Endothelial cell of umbilical vein (primary cell): ENCODE results near the gene EMID1. TPM values are rescaled to one million over a fixed set of nuclear protein-coding genes. Genes with fewer than 3 reads are reported as not detected.

Source experiments
- BruUV-seq: library from RNA; stranded (reverse); fragments of 400-500 nt; replicated peaks from 2 replicates; lab custom pipeline; 2021; lab: Mats Ljungman, UMichigan
- CTCF ChIA-PET: fragments of 300-600, 350-600 bp; sonication (Branson Sonifier 250); formaldehyde crosslinking; loops from one replicate; lab custom pipeline; 2021; ENCODE audit warnings: antibody characterized with exemption, inconsistent platforms; lab: Charles Lee
- POLR2A ChIA-PET: fragments of 300-600, 350-600 bp; sonication (Branson Sonifier 250); formaldehyde crosslinking; loops from one replicate; lab custom pipeline; 2021; ENCODE audit warnings: antibody characterized with exemption, inconsistent platforms; lab: Charles Lee
- DNase-seq: peaks from one replicate; pipeline ENCODE4 v3.0.0-alpha.2; 2011; ENCODE audit warnings: low read depth, low spot score
- FAIRE-seq: peaks from 2 replicates; lab custom pipeline; 2011; peaks lifted over from hg19 to GRCh38; lab: Jason Lieb, UNC
- H2AFZ ChIP-seq: 2 replicates; pipeline ENCODE4 v1.6.0; 2012; ENCODE audit warnings: low read depth, low read length, control low read depth, inconsistent platforms
- H3K27ac ChIP-seq: 2 replicates; pipeline ENCODE4 v1.5.1; 2011; ENCODE audit warnings: low read depth, mild to moderate bottlenecking, control low read depth, low read length, moderate library complexity; ENCODE audit not compliant: insufficient read depth
- H3K27me3 ChIP-seq, 2 experiments: 2 replicates each; pipeline versions ENCODE4 v1.6.0 to v1.6.1; 2011; ENCODE audit warnings: low read length in 2 of 2, mixed read lengths in 1 of 2; ENCODE audit not compliant: control insufficient read depth in 2 of 2, insufficient read depth in 2 of 2
- H3K36me3 ChIP-seq, 2 experiments: 2 replicates in 1 of 2; 3 replicates in 1 of 2; pipeline ENCODE4 v1.5.1; 2011; ENCODE audit warnings: low read length in 2 of 2, mild to moderate bottlenecking in 1 of 2, moderate library complexity in 1 of 2; ENCODE audit not compliant: control insufficient read depth in 2 of 2, insufficient read depth in 2 of 2; ENCODE audit errors: extremely low read depth in 1 of 2
- H3K4me1 ChIP-seq: 3 replicates; pipeline ENCODE4 v1.5.1; 2011; ENCODE audit warnings: mild to moderate bottlenecking, low read length; ENCODE audit not compliant: control insufficient read depth, insufficient read depth; ENCODE audit errors: extremely low read depth
- H3K4me2 ChIP-seq: 2 replicates; pipeline ENCODE4 v1.6.1; 2011; ENCODE audit warnings: low read length, control low read depth, mixed read lengths; ENCODE audit not compliant: insufficient read depth
- H3K4me3 ChIP-seq, 3 experiments: fragments of 200-600 bp in 1 of 3; sonication (generic), shearing (Covaris generic) in 1 of 3; replicated peaks in 1 of 3; 2 replicates each; pipeline ENCODE4 v1.5.1; 2011 to 2016; ENCODE audit warnings: control low read depth in 3 of 3, low read length in 3 of 3, mild to moderate bottlenecking in 2 of 3, inconsistent platforms in 1 of 3, low read depth in 1 of 3, moderate library complexity in 1 of 3; ENCODE audit not compliant: insufficient read depth in 1 of 3
- H3K79me2 ChIP-seq: 2 replicates; pipeline ENCODE4 v1.6.0; 2012; ENCODE audit warnings: low read length, inconsistent platforms; ENCODE audit not compliant: control insufficient read depth, insufficient read depth
- H3K9ac ChIP-seq: replicated peaks from 2 replicates; pipeline ENCODE3; 2011; ENCODE audit warnings: low read length, control low read depth; ENCODE audit not compliant: insufficient read depth; ENCODE audit errors: extremely low read depth
- H3K9me1 ChIP-seq: replicated peaks from 3 replicates; pipeline ENCODE4 v1.6.0; 2011; ENCODE audit warnings: mild to moderate bottlenecking, low read length; ENCODE audit not compliant: control insufficient read depth, insufficient read depth; ENCODE audit errors: extremely low read depth
- H3K9me3 ChIP-seq: replicated peaks from 2 replicates; pipeline ENCODE4 v1.5.1; 2012; ENCODE audit warnings: low read length, inconsistent platforms; ENCODE audit not compliant: control insufficient read depth, insufficient read depth
- H4K20me1 ChIP-seq: replicated peaks from 2 replicates; pipeline ENCODE3; 2011; ENCODE audit warnings: mild to moderate bottlenecking, low read length; ENCODE audit not compliant: control insufficient read depth, insufficient read depth; ENCODE audit errors: extremely low read depth
- CTCF ChIP-seq, 2 donors: IDR thresholded peaks; 1 replicate in 1 of 2; 2 replicates in 1 of 2; pipeline ENCODE4 v1.5.1; 2011; ENCODE audit warnings: low read length in 2 of 2, mild to moderate bottlenecking in 2 of 2, moderate library complexity in 2 of 2, control low read depth in 1 of 2, inconsistent platforms in 1 of 2, low read depth in 1 of 2; ENCODE audit not compliant: insufficient read depth in 1 of 2; ENCODE audit errors: extremely low read depth in 1 of 2
- EZH2 ChIP-seq: IDR thresholded peaks from 2 replicates; pipeline ENCODE4 v1.6.1; 2012; ENCODE audit warnings: borderline replicate concordance, low read depth, mild to moderate bottlenecking, moderate library complexity, low read length, inconsistent platforms; ENCODE audit not compliant: severe bottlenecking
- GATA2 ChIP-seq: IDR thresholded peaks from 2 replicates; pipeline ENCODE4 v1.7.0; 2011; ENCODE audit warnings: low read depth, mild to moderate bottlenecking, moderate library complexity, mixed read lengths, low read length; ENCODE audit not compliant: insufficient read length, insufficient read depth
- JUN ChIP-seq: IDR thresholded peaks from 2 replicates; pipeline ENCODE4 v1.6.1; 2011; ENCODE audit warnings: borderline replicate concordance, low read depth; ENCODE audit not compliant: insufficient read length, insufficient read depth
- POLR2A ChIP-seq: IDR thresholded peaks from 2 replicates; pipeline ENCODE4 v1.6.1; 2012; ENCODE audit warnings: low read depth, mild to moderate bottlenecking, control low read depth, low read length
- POLR2AphosphoS5 ChIP-seq: IDR thresholded peaks from 2 replicates; pipeline ENCODE4 v1.6.1; 2012; ENCODE audit warnings: low read depth, mild to moderate bottlenecking, control low read depth, low read length, moderate library complexity; ENCODE audit not compliant: insufficient read depth
- dilution Hi-C: fragments of 300-500 bp; cut with MboI; formaldehyde crosslinking; loops from one replicate; pipeline ENCODE4 v1.15.0; 2019; ENCODE audit warnings: low sequenced_read_pairs; ENCODE audit not compliant: extremely low pct_ligation_motif_present
- intact Hi-C: fragments of 100-400 bp; cut with micrococcal nuclease; formaldehyde crosslinking; loops from one replicate; pipeline ENCODE4 v1.10.0; 2022
- polyA plus RNA-seq, 4 experiments: library from polyadenylated mRNA; depleted of rRNA in 3 of 4; stranded (reverse) in 3 of 4; unstranded in 1 of 4; fragments of >200 nt; gene quantifications; 2 replicates each; pipeline versions ENCODE4 v1.2.1 to v1.2.3, GENCODE V29; 2011 to 2012; ENCODE audit warnings: missing spikeins in 1 of 4
- total RNA-seq: library from RNA; stranded (reverse); gene quantifications from 2 replicates; pipeline ENCODE4 v1.2.3, GENCODE V29; 2021

The EMID1 gene
- total and polyA plus RNA-seq, 2 donors (not counting 3 experiments of a cell fraction or from before 2014, with no cell fraction given), result 0.51 to 0.75 TPM

DNA sequence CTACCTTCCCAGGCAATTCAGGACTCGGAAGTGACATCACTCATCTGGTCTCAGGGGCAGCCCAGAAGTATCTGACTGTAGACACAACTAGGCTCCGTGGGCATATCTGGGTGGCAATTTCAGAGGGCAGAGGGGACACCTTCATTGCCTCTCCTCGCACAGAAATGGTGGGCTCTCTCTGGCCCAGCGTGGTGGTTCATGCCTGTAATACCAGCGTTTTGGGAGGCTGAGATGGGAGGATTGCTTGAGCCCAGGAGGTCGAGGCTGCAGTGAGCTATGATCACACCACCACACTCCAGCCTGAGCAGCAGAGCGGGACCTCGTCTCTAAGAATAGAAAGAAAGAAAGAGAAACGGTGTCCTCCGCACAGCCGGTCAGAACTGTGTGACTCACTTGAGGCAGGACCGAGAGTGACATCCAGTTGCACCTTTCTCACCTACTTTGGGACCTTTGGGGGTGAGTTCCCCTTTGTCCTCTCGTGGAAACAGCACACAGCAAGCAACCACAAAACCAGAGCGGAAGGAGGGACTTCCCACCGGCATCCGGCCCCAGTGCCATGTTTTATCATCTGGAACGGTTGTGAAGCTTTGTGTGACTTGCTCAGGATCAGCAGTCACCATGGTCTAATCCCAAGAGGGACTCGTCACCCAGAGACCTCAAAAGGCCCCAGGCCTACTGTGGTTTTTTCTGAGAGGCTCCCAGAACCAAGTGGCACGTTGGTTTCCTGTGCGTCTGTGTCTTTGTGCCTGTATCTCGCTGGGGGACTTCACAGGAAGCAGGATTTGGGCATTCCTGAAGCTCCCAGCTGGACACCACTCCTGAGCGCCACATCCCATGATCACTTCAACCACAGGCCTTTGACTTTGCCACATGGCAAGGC, 38.4 kb upstream of the EMID1 start:
- no peak for TF ChIP-seq GATA2
- no peak for TF ChIP-seq JUN
- TF ChIP-seq POLR2AphosphoS5, result no peak
- no peak for TF ChIP-seq POLR2A
- TF ChIP-seq EZH2, result no peak
- TF ChIP-seq CTCF (IDR thresholded peaks at IDR 0.05; ENCODE audit: extremely low read depth in 1 of 2, insufficient read depth in 1 of 2, low read depth in 1 of 2, low read length in 2 of 2), result no peak
- H3K27ac ChIP-seq, result no peak overlapping the region
- intact Hi-C loops (no loop called here), dilution Hi-C loops (no loop called here)
- no peaks in the 10 kb centered on the region for H3K36me3 ChIP-seq
- DNase-seq, result no peak
- H4K20me1 ChIP-seq, result no peaks in the 10 kb centered on the region
- no peaks in the 10 kb centered on the region for H3K79me2 ChIP-seq
- no peaks in the 10 kb centered on the region for H3K27me3 ChIP-seq
- H3K9ac ChIP-seq, result no peak overlapping the region
- no peak overlapping the region for H3K4me2 ChIP-seq
- no peaks in the 10 kb centered on the region for H3K9me1 ChIP-seq
- ChIA-PET CTCF (no interaction called here), POLR2A (no interaction called here)
- no peak overlapping the region for H2AFZ ChIP-seq
- no peak overlapping the region for H3K4me3 ChIP-seq
- FAIRE-seq, result no peak
- H3K9me3 ChIP-seq, result no peaks in the 10 kb centered on the region
- no TSS peak for BruUV-seq
- no peaks in the 10 kb centered on the region for H3K4me1 ChIP-seq
